Cardiac fibroblast (primary cell): ENCODE measurements around the gene SMURF1.

ENCODE experiments used
- DNase-seq, 2 donors: peaks; one replicate each; pipeline versions ENCODE4 v3.0.0 to v3.0.0-alpha.2; 2010; ENCODE audit warnings: low read depth in 2 of 2
- H3K4me3 ChIP-seq, 2 donors: replicated peaks in 1 of 2; 1 replicate in 1 of 2; 2 replicates in 1 of 2; pipeline ENCODE4 v1.5.1; 2011; ENCODE audit warnings: low read depth in 2 of 2, low read length in 2 of 2, mild to moderate bottlenecking in 2 of 2, moderate library complexity in 1 of 2
- TF ChIP-seq, protein P1 (sequence below): IDR thresholded peaks from one replicate; pipeline ENCODE4 v1.5.1; 2011; ENCODE audit warnings: low read depth, mild to moderate bottlenecking, low read length, inconsistent platforms

The SMURF1 gene

GRCh38 chr7:98985945-98986344 lies 158.0 kb downstream of the SMURF1 start:
- DNase-seq = no peak
- TF ChIP-seq, protein P1, sequence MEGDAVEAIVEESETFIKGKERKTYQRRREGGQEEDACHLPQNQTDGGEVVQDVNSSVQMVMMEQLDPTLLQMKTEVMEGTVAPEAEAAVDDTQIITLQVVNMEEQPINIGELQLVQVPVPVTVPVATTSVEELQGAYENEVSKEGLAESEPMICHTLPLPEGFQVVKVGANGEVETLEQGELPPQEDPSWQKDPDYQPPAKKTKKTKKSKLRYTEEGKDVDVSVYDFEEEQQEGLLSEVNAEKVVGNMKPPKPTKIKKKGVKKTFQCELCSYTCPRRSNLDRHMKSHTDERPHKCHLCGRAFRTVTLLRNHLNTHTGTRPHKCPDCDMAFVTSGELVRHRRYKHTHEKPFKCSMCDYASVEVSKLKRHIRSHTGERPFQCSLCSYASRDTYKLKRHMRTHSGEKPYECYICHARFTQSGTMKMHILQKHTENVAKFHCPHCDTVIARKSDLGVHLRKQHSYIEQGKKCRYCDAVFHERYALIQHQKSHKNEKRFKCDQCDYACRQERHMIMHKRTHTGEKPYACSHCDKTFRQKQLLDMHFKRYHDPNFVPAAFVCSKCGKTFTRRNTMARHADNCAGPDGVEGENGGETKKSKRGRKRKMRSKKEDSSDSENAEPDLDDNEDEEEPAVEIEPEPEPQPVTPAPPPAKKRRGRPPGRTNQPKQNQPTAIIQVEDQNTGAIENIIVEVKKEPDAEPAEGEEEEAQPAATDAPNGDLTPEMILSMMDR = no peak
- H3K4me3 ChIP-seq = no peak overlapping the region

GRCh38 chr7:98985406-98985805 lies 158.5 kb downstream of the SMURF1 start:
- H3K4me3 ChIP-seq = no peak overlapping the region
- DNase-seq = no peak
- TF ChIP-seq, protein P1 = no peak

GRCh38 chr7:98984126-98984525 lies 159.8 kb downstream of the SMURF1 start:
- H3K4me3 ChIP-seq = no peak overlapping the region
- TF ChIP-seq, protein P1 = no peak
- no peak for DNase-seq

- DNase-seq = no peak
- no peak overlapping the region for H3K4me3 ChIP-seq
- TF ChIP-seq, protein P1 = no peak
These were observed 161.2 kb downstream of the SMURF1 start for GRCh38 chr7:98982686-98983085.

- no peak for DNase-seq
- H3K4me3 ChIP-seq = no peak overlapping the region
- TF ChIP-seq, protein P1 = no peak
These were observed 162.2 kb downstream of the SMURF1 start for GRCh38 chr7:98981701-98982100.

- no peak overlapping the region for H3K4me3 ChIP-seq
- DNase-seq = no peak
- TF ChIP-seq, protein P1 = no peak
These were observed 165.2 kb downstream of the SMURF1 start for GRCh38 chr7:98978672-98979071.
